Measurements from ENCODE around the gene KRTCAP2. TPM values are rescaled to one million over a fixed set of nuclear protein-coding genes. Genes with fewer than 3 reads are reported as not detected.
"Not testable (repeated sequence)": the region's sequence is repeated elsewhere in the genome, so short reads cannot be mapped to it uniquely, and the experiment has no call there.

Gene KRTCAP2
- total RNA-seq, 1 donor from 2014 or later = 146 TPM

GRCh38 chr1:155196103-155196892 lies 23.2 kb upstream of the KRTCAP2 start:
- no peak for DNase-seq (ENCODE audit: low spot score in 2 of 2)
- intact Hi-C loops (cut with DNase I) = no loop called here
- no peak overlapping the region for H3K4me3 ChIP-seq
- H3K4me1 ChIP-seq = peaks cover 19 to 20% of the 10 kb centered on the region in 2 donors
- no peak for TF ChIP-seq CTCF (IDR thresholded peaks at IDR 0.05)
- H3K27me3 ChIP-seq = no peaks in the 10 kb centered on the region
- H3K27ac ChIP-seq = peak overlapping the region in 1 of 2 donors; percentile 84
- peaks cover 5 to 34% of the 10 kb centered on the region in 2 donors for H3K36me3 ChIP-seq
- no peaks in the 10 kb centered on the region for H3K9me3 ChIP-seq

DNA sequence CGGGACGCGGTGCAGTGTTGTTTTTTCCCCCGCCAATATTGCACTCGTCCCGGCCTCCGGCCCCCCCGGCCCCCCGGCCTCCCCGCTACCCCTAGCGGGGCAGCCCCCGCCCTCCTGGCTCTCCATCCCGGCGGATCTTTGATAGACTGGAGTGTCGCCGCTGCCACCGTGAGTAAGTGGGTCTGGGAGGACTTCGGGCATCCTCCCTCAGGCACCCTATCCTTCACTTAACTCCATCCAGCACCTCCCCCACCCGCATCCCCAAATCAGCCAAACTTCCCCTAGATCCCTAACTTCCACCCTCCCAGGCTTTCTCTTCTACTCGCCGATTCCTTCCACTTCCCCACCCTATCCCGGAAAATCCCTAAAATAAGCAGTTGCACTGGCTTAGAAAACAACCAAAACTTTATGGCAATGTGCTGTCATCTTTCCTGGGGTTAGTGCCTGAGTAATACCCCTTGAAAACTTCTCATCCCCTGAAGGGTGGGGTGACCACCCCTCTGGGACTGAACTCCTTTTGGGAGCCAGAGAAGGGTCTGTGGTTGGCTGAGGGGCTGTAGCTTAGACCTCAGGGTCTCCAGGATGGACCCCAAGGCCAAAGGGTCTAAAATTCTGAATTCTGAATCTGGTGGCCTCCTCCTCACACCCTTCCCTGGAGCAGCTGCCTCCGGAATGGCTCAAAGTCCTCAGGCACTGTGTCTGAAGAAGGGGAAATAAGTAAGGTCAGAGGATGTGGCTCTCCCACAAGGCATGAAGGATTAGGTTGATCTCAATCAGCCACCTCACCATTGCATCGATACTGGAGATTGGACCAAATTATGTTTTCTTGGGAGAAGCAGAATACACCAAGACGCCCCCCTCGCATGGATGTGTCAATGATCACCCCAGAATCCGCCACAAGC lies 22.3 kb upstream of the KRTCAP2 start:
- peak overlapping the region; percentile 84 to 87 for H3K27ac ChIP-seq
- H3K36me3 ChIP-seq = peaks cover 0 to 26% of the 10 kb centered on the region in 2 donors
- intact Hi-C loops (cut with DNase I) = no loop called here
- no peak for DNase-seq (ENCODE audit: low spot score in 2 of 2)
- H3K27me3 ChIP-seq = no peaks in the 10 kb centered on the region
- peak overlapping the region; percentile 59 to 69 for H3K4me3 ChIP-seq
- H3K9me3 ChIP-seq = no peaks in the 10 kb centered on the region
- no peak for TF ChIP-seq CTCF (IDR thresholded peaks at IDR 0.05)
- peaks cover 19 to 20% of the 10 kb centered on the region in 2 donors for H3K4me1 ChIP-seq

DNA sequence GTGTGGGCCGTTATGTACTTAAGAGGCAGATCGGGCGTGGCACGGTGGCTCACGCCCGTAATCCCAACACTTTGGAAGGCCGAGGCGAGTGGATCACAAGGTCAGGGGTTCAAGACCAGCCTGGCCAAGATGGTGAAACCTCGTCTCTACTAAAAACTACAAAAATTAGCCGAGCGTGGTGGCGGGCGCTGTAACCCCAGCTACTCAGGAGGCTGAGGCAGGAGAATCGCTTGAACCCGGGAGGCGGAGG lies 20.8 kb upstream of the KRTCAP2 start:
- H3K27ac ChIP-seq = peak overlapping the region; percentile 84 to 87
- intact Hi-C loops (cut with DNase I) = loop anchor here (1.0 to 5.0 kb wide), 3 partner anchors 14 to 128 kb away; partner anchors contain the start of genes MTX1 and RUSC1
- peaks cover 0 to 18% of the 10 kb centered on the region in 2 donors for H3K36me3 ChIP-seq
- not testable (repeated sequence) for H3K27me3 ChIP-seq; H3K9me3 ChIP-seq; DNase-seq (ENCODE audit: low spot score in 2 of 2)
- H3K4me3 ChIP-seq = peak overlapping the region; percentile 59 to 69
- H3K4me1 ChIP-seq = peaks cover 19 to 20% of the 10 kb centered on the region in 2 donors

GRCh38 chr1:155193275-155193990 lies 20.3 kb upstream of the KRTCAP2 start:
- DNase-seq (ENCODE audit: low spot score in 2 of 2) = peak; percentile 61 to 94
- Histone ChIP-seq H3K36me3 (peaks cover 0 to 17% of the 10 kb centered on the region in 2 donors), H3K4me3 (peak overlapping the region; percentile 59 to 69), H3K27ac (peak overlapping the region; percentile 84 to 87), H3K27me3 (no peaks in the 10 kb centered on the region), H3K4me1 (peaks cover 19 to 20% of the 10 kb centered on the region in 2 donors), H3K9me3 (no peaks in the 10 kb centered on the region)
- intact Hi-C loops (cut with DNase I) = loop anchor here (1.0 to 5.0 kb wide), 3 partner anchors 15 to 129 kb away; partner anchors contain the start of genes MTX1 and RUSC1
- peak; percentile 96 to 99 (median 98) for TF ChIP-seq CTCF (IDR thresholded peaks at IDR 0.05)

DNA sequence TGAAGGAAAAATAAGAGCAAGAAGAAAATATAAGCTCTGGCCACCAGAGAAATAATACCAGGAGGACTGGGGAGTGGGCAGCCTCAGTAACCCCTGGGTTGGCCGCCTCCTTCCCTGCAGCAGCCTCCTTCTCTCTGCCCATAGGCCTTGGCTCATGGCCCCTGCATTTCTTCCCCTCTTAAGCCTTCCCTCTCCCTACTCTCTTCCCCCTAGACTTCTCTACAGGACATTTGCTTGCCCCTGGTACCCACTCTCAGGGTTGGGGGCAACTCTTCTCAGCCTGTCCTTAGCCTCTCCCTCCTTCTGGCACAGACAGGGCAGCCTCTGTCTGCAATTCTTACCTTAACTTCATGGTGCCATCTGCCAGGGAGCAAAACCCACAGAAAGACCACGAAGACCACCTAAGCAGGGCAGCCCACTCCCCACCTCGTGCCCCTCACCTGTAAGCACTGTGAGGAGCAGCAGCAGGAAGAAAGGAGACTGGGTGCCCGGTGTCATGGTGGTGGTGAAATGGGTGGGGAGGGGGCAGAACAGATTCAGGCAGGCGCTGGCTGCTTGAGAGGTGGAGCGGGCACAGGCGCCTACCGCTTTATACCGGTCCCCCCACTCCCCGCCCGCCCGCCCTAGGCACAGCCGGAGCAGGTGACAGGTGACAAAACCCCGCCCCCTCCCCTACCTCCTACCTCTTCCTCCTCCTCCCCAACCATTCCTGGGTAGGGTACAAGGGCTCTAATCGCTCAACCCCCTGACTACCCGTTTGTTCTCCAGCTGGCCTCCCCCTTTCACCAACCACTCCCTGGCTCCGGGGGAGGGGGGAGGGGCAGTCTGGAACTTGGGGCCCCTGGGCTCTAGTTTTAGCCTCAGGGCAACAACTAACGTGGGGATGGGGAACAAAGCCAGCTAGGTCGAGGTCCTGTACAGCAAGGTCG lies 19.5 kb upstream of the KRTCAP2 start:
- intact Hi-C loops (cut with DNase I) = loop anchor here (1.0 to 5.0 kb wide), 3 partner anchors 16 to 130 kb away; partner anchors contain the start of genes MTX1 and RUSC1
- peaks cover 0 to 9% of the 10 kb centered on the region in 2 donors for H3K36me3 ChIP-seq
- peak overlapping the region; percentile 59 to 69 for H3K4me3 ChIP-seq
- no peak for DNase-seq (ENCODE audit: low spot score in 2 of 2)
- H3K27ac ChIP-seq = peak overlapping the region; percentile 84 to 87
- H3K9me3 ChIP-seq = no peaks in the 10 kb centered on the region
- H3K27me3 ChIP-seq = no peaks in the 10 kb centered on the region
- no peak for TF ChIP-seq CTCF (IDR thresholded peaks at IDR 0.05)
- H3K4me1 ChIP-seq = peaks cover 19 to 20% of the 10 kb centered on the region in 2 donors
